Transverse colon (tissue), 4 donors: ENCODE measurements around the gene HACD1. TPM values are rescaled to one million over a fixed set of nuclear protein-coding genes. Genes with fewer than 3 reads are reported as not detected.

Source experiments
- DNase-seq: peaks from one replicate; pipeline ENCODE4 v3.0.0-alpha.2; 2019
- H3K27ac ChIP-seq, 4 donors: fragments of 200-600 bp; sonication (generic); 2 replicates each; pipeline ENCODE4 v1.5.1; 2016 to 2018; ENCODE audit warnings: inconsistent platforms in 4 of 4
- H3K27me3 ChIP-seq: fragments of 200-600 bp; sonication (generic); 2 replicates; pipeline ENCODE4 v1.5.1; 2017; ENCODE audit warnings: inconsistent platforms
- H3K36me3 ChIP-seq, 4 donors: fragments of 200-600 bp; sonication (generic); 2 replicates each; pipeline ENCODE4 v1.5.1; 2017 to 2019; ENCODE audit warnings: inconsistent platforms in 4 of 4
- H3K4me1 ChIP-seq, 4 donors: fragments of 200-600 bp; sonication (generic); 2 replicates each; pipeline ENCODE4 v1.5.1; 2017 to 2020; ENCODE audit warnings: inconsistent platforms in 4 of 4
- H3K4me3 ChIP-seq, 4 donors: fragments of 200-600 bp; sonication (generic); 1 replicate in 1 of 4; 2 replicates in 3 of 4; pipeline versions ENCODE4 v1.5.1 to v1.6.1; 2017 to 2019; ENCODE audit warnings: inconsistent platforms in 4 of 4
- H3K9me3 ChIP-seq, 2 donors: fragments of 200-600 bp; sonication (generic); 2 replicates each; pipeline ENCODE4 v1.5.1; 2017 to 2019; ENCODE audit warnings: inconsistent platforms in 2 of 2
- EP300 ChIP-seq: sonication (generic); formaldehyde crosslinking; IDR thresholded peaks from one replicate; pipeline ENCODE4 v1.6.1; 2017; ENCODE audit warnings: antibody characterized with exemption, low read depth
- POLR2A ChIP-seq: fragments of 450-650 bp; IDR thresholded peaks from one replicate; pipeline ENCODE4 v1.6.1; 2016; ENCODE audit warnings: antibody characterized with exemption, mild to moderate bottlenecking, moderate library complexity
- POLR2AphosphoS5 ChIP-seq, 3 donors: sonication (generic); formaldehyde crosslinking; IDR thresholded peaks; one replicate each; pipeline ENCODE4 v1.6.1; 2016; ENCODE audit warnings: antibody characterized with exemption in 3 of 3
- WGBS, 2 donors: methylation state at CpG; one replicate each; pipeline ENCODE4 v1.1.5; 2018; ENCODE audit warnings: low coverage in 1 of 2; 5-methylcytosine and 5-hydroxymethylcytosine counted together
- in situ Hi-C, 4 donors: fragments of 200-750 bp; cut with MboI; loops; one replicate each; pipeline versions ENCODE4 v1.15.0 to v1.15.1; 2017; ENCODE audit warnings: low sequenced_read_pairs in 3 of 4, low pct_ligation_motif_present in 1 of 4, low pct_unique_long_range_greater_than_20kb in 1 of 4
- intact Hi-C: fragments of 100-400 bp; cut with DNase I; formaldehyde crosslinking; loops from one replicate; pipeline ENCODE4 v1.15.1; 2023; ENCODE audit warnings: low total_unique reads
- total RNA-seq, 4 donors: library from RNA; depleted of rRNA; stranded (reverse); fragments of >200 nt; gene quantifications; one replicate each; pipeline ENCODE4 v1.1.0, GENCODE V29; 2016
- TF ChIP-seq, protein P1 (sequence below), 5 experiments: fragments of 200-600 bp in 3 of 5; fragments of 450-650 bp in 2 of 5; sonication (generic) in 3 of 5; IDR thresholded peaks; 1 replicate in 2 of 5; 2 replicates in 3 of 5; pipeline ENCODE4 v1.5.1; 2016 to 2017; ENCODE audit warnings: antibody characterized with exemption in 5 of 5, inconsistent platforms in 3 of 5, mild to moderate bottlenecking in 2 of 5, moderate library complexity in 1 of 5

Gene HACD1
- total RNA-seq, 4 donors from 2014 or later: 6.7 to 52.3 (median 16.5) TPM; not detected in 1

DNA sequence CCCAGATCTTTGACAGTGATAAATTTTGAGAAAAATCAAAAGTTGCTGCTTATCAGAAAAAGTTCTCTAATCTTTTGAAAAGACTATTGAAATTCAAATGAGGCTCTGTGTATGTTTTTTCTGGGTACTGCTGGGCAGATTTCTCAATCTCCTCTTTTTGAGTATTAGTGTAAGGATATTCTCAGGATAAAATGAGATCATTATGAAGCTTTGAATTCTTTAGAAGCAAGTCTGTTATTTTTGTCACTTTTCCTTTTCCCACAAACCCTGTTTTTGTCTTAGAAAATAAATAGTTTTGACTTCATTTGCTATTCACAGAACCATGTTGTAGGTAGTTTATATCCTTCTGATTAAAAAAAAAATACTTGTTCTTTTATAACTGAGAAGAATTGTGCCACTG lies 34.7 kb upstream of the HACD1 start:
- Histone ChIP-seq H3K4me3 (no peak overlapping the region), H3K36me3 (peaks cover 0 to 12% (median 0%) of the 10 kb centered on the region in 4 donors), H3K9me3 (no peaks in the 10 kb centered on the region), H3K27ac (no peak overlapping the region), H3K27me3 (no peaks in the 10 kb centered on the region), H3K4me1 (peaks cover 0 to 18% (median 4%) of the 10 kb centered on the region in 4 donors)
- intact Hi-C loops (no loop called here), in situ Hi-C loops (loop anchor here in 1 of 4 donors (25.0 kb wide), 1 partner anchor 115 kb away; no protein-coding TSS in a partner anchor)
- no peak for DNase-seq
- TF ChIP-seq POLR2AphosphoS5 (IDR thresholded peaks at IDR 0.05) (no peak), POLR2A (no peak), EP300 (no peak)
- TF ChIP-seq, protein P1, sequence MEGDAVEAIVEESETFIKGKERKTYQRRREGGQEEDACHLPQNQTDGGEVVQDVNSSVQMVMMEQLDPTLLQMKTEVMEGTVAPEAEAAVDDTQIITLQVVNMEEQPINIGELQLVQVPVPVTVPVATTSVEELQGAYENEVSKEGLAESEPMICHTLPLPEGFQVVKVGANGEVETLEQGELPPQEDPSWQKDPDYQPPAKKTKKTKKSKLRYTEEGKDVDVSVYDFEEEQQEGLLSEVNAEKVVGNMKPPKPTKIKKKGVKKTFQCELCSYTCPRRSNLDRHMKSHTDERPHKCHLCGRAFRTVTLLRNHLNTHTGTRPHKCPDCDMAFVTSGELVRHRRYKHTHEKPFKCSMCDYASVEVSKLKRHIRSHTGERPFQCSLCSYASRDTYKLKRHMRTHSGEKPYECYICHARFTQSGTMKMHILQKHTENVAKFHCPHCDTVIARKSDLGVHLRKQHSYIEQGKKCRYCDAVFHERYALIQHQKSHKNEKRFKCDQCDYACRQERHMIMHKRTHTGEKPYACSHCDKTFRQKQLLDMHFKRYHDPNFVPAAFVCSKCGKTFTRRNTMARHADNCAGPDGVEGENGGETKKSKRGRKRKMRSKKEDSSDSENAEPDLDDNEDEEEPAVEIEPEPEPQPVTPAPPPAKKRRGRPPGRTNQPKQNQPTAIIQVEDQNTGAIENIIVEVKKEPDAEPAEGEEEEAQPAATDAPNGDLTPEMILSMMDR (IDR thresholded peaks at IDR 0.05): no peak

DNA sequence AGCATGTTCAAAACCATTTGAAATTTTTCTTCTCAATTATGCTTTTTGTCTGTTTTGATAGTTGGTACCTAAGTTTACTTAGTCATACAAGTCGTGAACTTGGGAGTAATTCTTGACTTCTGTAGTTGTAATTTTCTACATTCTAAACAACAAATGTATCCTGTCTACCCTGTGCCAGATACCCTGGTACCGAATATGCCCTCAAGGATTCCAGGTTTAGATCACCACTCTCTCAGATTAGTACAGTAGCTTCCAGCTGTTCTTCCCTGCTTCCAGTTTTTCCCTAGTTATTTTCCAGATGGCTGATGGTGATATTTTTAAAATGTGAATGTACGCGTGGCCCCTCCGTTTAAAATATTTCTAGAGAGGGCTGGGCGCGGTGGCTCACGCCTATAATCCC lies 33.2 kb upstream of the HACD1 start:
- Histone ChIP-seq H3K9me3 (no peaks in the 10 kb centered on the region), H3K36me3 (peaks cover 0 to 12% (median 0%) of the 10 kb centered on the region in 4 donors), H3K27me3 (no peaks in the 10 kb centered on the region), H3K4me3 (no peak overlapping the region), H3K4me1 (peaks cover 4 to 20% (median 10%) of the 10 kb centered on the region in 4 donors), H3K27ac (no peak overlapping the region)
- 93 to 100% methylated on average over 3 to 8 of the region's 8 CpGs for WGBS, 2 donors
- in situ Hi-C loops: loop anchor here in 1 of 4 donors (25.0 kb wide), 1 partner anchor 113 kb away; no protein-coding TSS in a partner anchor
- intact Hi-C loops: no loop called here
- TF ChIP-seq, protein P1 (IDR thresholded peaks at IDR 0.05): no peak
- TF ChIP-seq POLR2AphosphoS5 (IDR thresholded peaks at IDR 0.05): no peak
- no peak for TF ChIP-seq EP300
- DNase-seq: no peak

DNA sequence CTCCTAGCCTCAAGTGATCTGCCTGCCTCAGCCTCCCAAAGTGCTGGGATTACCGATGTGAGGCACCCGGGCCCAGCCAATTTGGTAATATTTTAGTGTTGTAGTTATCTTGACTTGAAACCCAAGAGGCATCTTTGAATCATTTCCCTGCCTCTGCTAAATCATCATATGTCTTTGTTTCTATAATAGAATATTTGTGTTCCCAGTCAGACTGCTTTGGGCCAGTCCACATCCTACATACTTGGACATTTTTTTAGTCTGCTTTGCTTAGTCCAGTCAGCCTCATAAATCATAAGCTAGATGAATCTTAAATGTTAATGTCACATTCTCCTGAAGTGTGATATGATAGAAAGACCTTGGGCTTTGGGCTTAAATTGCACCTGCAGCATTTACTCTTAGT lies 32.7 kb upstream of the HACD1 start:
- in situ Hi-C loops: loop anchor here in 1 of 4 donors (25.0 kb wide), 3 partner anchors 113 to 838 kb away; partner anchors contain the start of gene RSU1
- H3K9me3 ChIP-seq: no peaks in the 10 kb centered on the region
- H3K4me3 ChIP-seq: no peak overlapping the region
- WGBS, 2 donors: 85 to 92% methylated on average over 2 of the region's 2 CpGs
- intact Hi-C loops: no loop called here
- no peak for TF ChIP-seq EP300
- DNase-seq: no peak
- H3K27me3 ChIP-seq: no peaks in the 10 kb centered on the region
- peaks cover 10 to 26% (median 15%) of the 10 kb centered on the region in 4 donors for H3K4me1 ChIP-seq
- H3K27ac ChIP-seq: no peak overlapping the region
- H3K36me3 ChIP-seq: peaks cover 0 to 12% (median 0%) of the 10 kb centered on the region in 4 donors

DNA sequence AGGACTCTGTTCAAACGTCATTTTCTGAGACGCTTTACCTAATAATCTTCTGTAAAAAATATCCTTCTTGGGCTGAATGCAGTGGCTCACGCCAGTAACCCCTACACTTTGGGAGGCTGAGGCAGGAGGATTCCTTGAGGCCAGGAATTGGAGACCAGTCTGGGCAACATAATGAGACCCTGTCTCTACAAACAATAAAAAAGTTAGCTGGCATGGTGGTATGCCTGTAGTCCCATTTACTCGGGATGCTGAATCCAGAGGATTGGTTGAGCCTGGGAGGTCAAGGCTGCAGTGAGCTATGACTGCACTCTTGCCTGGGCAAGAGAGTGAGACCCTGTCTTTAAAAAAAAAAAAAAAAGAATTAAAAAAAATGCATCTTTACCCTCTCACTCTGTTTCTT lies 31.9 kb upstream of the HACD1 start:
- Histone ChIP-seq H3K27me3 (no peaks in the 10 kb centered on the region), H3K9me3 (no peaks in the 10 kb centered on the region), H3K36me3 (peaks cover 0 to 12% (median 0%) of the 10 kb centered on the region in 4 donors), H3K4me1 (peaks cover 10 to 30% (median 20%) of the 10 kb centered on the region in 4 donors), H3K27ac (no peak overlapping the region), H3K4me3 (no peak overlapping the region)
- intact Hi-C loops (no loop called here), in situ Hi-C loops (loop anchor here in 1 of 4 donors (25.0 kb wide), 2 partner anchors 463 to 837 kb away; partner anchors contain the start of gene RSU1)
- no peak for DNase-seq
- TF ChIP-seq POLR2AphosphoS5 (IDR thresholded peaks at IDR 0.05) (no peak), POLR2A (no peak), EP300 (no peak)
- TF ChIP-seq, protein P1 (IDR thresholded peaks at IDR 0.05): no peak
- WGBS, 2 donors: 89 to 100% methylated on average over 4 of the region's 4 CpGs
